H1 (cell line): ENCODE results near the gene LRRC27.

ENCODE experiments used
- CREB1 ChIP-seq: IDR thresholded peaks from 2 replicates; pipeline ENCODE4 v1.6.1; 2012; ENCODE audit warnings: inconsistent platforms
- CTCF ChIP-seq, 3 experiments: IDR thresholded peaks; 1 replicate in 2 of 3; 2 replicates in 1 of 3; pipeline versions ENCODE4 v1.5.1 to v1.6.1; 2011; ENCODE audit warnings: low read length in 3 of 3, mild to moderate bottlenecking in 3 of 3, inconsistent platforms in 2 of 3, low read depth in 1 of 3, moderate library complexity in 1 of 3; ENCODE audit not compliant: insufficient read depth in 1 of 3; ENCODE audit errors: control extremely low read depth in 1 of 3
- EZH2 ChIP-seq: fragments of 200-600 bp; sonication (generic); IDR thresholded peaks from 2 replicates; pipeline ENCODE4 v1.7.1; 2012; ENCODE audit warnings: low read depth, mild to moderate bottlenecking, moderate library complexity, low read length, inconsistent platforms; ENCODE audit not compliant: severe bottlenecking
- HDAC6 ChIP-seq: IDR thresholded peaks from one replicate; pipeline ENCODE4 v1.7.1; 2012; ENCODE audit warnings: low read depth, mild to moderate bottlenecking, inconsistent platforms, low read length, moderate library complexity
- JUND ChIP-seq: IDR thresholded peaks from 2 replicates; pipeline ENCODE4 v1.6.1; 2011; ENCODE audit warnings: mild to moderate bottlenecking, improper control_type of control experiment, low read length
- POLR2AphosphoS5 ChIP-seq: IDR thresholded peaks from 2 replicates; pipeline ENCODE4 v1.6.1; 2011; ENCODE audit warnings: low read depth, low read length
- SUZ12 ChIP-seq: fragments of 200-600 bp; sonication (generic); IDR thresholded peaks from 2 replicates; pipeline ENCODE4 v1.6.1; 2012; ENCODE audit warnings: mild to moderate bottlenecking, inconsistent platforms, low read length, moderate library complexity, mixed read lengths
- TEAD4 ChIP-seq: IDR thresholded peaks from 2 replicates; pipeline ENCODE4 v1.6.1; 2012; ENCODE audit warnings: low read depth, low read length, inconsistent platforms, mixed read lengths
- TF ChIP-seq, protein P1 (sequence below): IDR thresholded peaks from 2 replicates; pipeline ENCODE4 v1.6.1; 2012; ENCODE audit warnings: inconsistent platforms
- TF ChIP-seq, protein P2 (sequence below): IDR thresholded peaks from 2 replicates; pipeline ENCODE4 v1.6.1; 2011; ENCODE audit warnings: low read depth, mild to moderate bottlenecking, low read length; ENCODE audit not compliant: insufficient read depth

DNA sequence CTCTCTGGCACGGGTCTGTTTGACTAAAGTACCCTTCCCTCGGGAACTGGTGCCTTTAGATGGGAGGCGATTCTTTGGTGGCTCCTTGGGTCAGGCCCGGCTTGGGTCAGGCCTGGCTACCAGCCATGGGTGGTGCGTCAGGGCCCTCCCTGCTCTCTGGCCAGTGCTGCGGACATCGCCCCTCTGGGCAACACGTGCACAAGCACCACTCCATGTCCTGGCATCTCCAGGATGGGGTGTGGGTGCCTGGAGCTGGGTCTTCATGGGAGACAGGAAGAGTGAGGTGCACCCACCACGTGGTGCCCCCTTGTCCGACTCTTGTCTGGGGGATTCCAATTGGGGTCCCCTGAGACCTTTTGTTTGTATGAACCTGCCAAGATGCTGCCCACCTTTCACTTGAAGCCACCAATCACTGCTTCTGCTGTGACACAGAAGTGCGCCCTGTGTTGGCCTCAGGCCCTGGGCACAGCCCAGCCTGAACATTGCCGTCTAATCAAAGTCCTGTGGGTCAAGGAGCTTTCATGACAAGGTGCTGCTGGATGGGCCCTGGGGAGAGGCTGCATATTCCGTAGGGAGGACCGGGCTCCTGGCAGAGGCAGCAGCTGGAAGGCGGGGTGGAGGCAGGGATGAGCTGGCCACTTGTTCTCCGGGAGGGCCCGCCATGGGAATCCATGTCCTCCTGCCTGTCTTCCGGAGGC is 53.9 kb downstream of the LRRC27 start:
- TF ChIP-seq EZH2 (no peak), JUND (no peak), SUZ12 (no peak), POLR2AphosphoS5 (no peak), HDAC6 (no peak), CTCF (IDR thresholded peaks at IDR 0.05; ENCODE audit: control extremely low read depth in 1 of 3, insufficient read depth in 1 of 3, low read depth in 1 of 3, low read length in 3 of 3) (no peak), TEAD4 (no peak), CREB1 (no peak)
- TF ChIP-seq, protein P1, sequence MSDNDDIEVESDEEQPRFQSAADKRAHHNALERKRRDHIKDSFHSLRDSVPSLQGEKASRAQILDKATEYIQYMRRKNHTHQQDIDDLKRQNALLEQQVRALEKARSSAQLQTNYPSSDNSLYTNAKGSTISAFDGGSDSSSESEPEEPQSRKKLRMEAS = no peak
- TF ChIP-seq, protein P2, sequence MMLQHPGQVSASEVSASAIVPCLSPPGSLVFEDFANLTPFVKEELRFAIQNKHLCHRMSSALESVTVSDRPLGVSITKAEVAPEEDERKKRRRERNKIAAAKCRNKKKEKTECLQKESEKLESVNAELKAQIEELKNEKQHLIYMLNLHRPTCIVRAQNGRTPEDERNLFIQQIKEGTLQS = no peak
